A673 (cell line): ENCODE results near the gene CYP4F2.
"Not testable (repeated sequence)": the region's sequence is repeated elsewhere in the genome, so short reads cannot be mapped to it uniquely, and the experiment has no call there.

Experiments
- EZH2 ChIP-seq: fragments of 200-600 bp; sonication (generic); IDR thresholded peaks from 2 replicates; pipeline ENCODE4 v1.6.1; 2017; ENCODE audit warnings: borderline replicate concordance, low read depth, mild to moderate bottlenecking, mixed read lengths, antibody characterized with exemption, low read length; ENCODE audit not compliant: poor library complexity, severe bottlenecking
- TF ChIP-seq, protein P1 (sequence below): fragments of 300-800, 200-600 bp; sonication (generic); conservative IDR thresholded peaks from 2 replicates; pipeline ENCODE4 v1.5.1; 2017; ENCODE audit warnings: low read depth, mild to moderate bottlenecking, antibody characterized with exemption, low read length, moderate library complexity, mixed read lengths

GRCh38 chr19:15889339-15889738 lies 8.5 kb downstream of the CYP4F2 start:
- TF ChIP-seq, protein P1, sequence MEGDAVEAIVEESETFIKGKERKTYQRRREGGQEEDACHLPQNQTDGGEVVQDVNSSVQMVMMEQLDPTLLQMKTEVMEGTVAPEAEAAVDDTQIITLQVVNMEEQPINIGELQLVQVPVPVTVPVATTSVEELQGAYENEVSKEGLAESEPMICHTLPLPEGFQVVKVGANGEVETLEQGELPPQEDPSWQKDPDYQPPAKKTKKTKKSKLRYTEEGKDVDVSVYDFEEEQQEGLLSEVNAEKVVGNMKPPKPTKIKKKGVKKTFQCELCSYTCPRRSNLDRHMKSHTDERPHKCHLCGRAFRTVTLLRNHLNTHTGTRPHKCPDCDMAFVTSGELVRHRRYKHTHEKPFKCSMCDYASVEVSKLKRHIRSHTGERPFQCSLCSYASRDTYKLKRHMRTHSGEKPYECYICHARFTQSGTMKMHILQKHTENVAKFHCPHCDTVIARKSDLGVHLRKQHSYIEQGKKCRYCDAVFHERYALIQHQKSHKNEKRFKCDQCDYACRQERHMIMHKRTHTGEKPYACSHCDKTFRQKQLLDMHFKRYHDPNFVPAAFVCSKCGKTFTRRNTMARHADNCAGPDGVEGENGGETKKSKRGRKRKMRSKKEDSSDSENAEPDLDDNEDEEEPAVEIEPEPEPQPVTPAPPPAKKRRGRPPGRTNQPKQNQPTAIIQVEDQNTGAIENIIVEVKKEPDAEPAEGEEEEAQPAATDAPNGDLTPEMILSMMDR = not testable (repeated sequence)
- not testable (repeated sequence) for TF ChIP-seq EZH2
